Heart right ventricle (tissue), 16 donors: ENCODE measurements around the gene U2AF1L4. TPM values are rescaled to one million over a fixed set of nuclear protein-coding genes. Genes with fewer than 3 reads are reported as not detected.

Experiments
- ATAC-seq, 8 donors: fragments of 200-7000 bp; cut with Tn5 transposase; one replicate each; pipeline ENCODE4 v1.9.1; 2020; ENCODE audit warnings: mild to moderate bottlenecking in 8 of 8, moderate library complexity in 8 of 8, moderate number of reproducible peaks in 1 of 8
- DNase-seq, 2 donors: peaks; one replicate each; pipeline ENCODE4 v3.0.0-alpha.2; 2020
- H3K27ac ChIP-seq, 10 donors: fragments of 200-600 bp; sonication (generic) in 2 of 10; one replicate each; pipeline versions ENCODE4 v1.5.0 to v1.8.0; 2020 to 2022; ENCODE audit warnings: mild to moderate bottlenecking in 3 of 10
- H3K27me3 ChIP-seq, 7 donors: fragments of 200-600 bp; one replicate each; pipeline ENCODE4 v1.8.0; 2021 to 2022; ENCODE audit warnings: mild to moderate bottlenecking in 2 of 7
- H3K36me3 ChIP-seq, 9 donors: fragments of 200-600 bp; sonication (generic) in 1 of 9; one replicate each; pipeline versions ENCODE4 v1.5.0 to v1.8.0; 2020 to 2022; ENCODE audit warnings: mild to moderate bottlenecking in 2 of 9
- H3K4me1 ChIP-seq, 9 donors: fragments of 200-600 bp; sonication (generic) in 1 of 9; one replicate each; pipeline versions ENCODE4 v1.5.0 to v1.8.0; 2020 to 2022; ENCODE audit warnings: mild to moderate bottlenecking in 4 of 9
- H3K4me3 ChIP-seq, 10 donors: fragments of 200-600 bp; sonication (generic) in 2 of 10; one replicate each; pipeline versions ENCODE4 v1.5.0 to v1.8.0; 2020 to 2022; ENCODE audit warnings: mild to moderate bottlenecking in 7 of 10, moderate library complexity in 2 of 10
- H3K9me3 ChIP-seq, 11 donors: fragments of 200-600 bp in 10 of 11; sonication (generic) in 2 of 11; one replicate each; pipeline versions ENCODE4 v1.5.0 to v1.8.0; 2013 to 2022; ENCODE audit warnings: mild to moderate bottlenecking in 2 of 11, control low read depth in 1 of 11, moderate library complexity in 1 of 11
- CTCF ChIP-seq, 9 donors: fragments of 200-600 bp; sonication (generic) in 2 of 9; IDR thresholded peaks; one replicate each; pipeline versions ENCODE4 v1.5.0 to v1.8.0; 2021 to 2022; ENCODE audit warnings: antibody characterized with exemption in 9 of 9, mild to moderate bottlenecking in 5 of 9, moderate library complexity in 1 of 9
- WGBS, 2 donors: extraction: QIAGEN DNeasy Blood & Tissue Kit; methylation state at CpG; one replicate each; pipeline ENCODE4 v1.1.7; 2013; ENCODE audit warnings: inconsistent platforms in 1 of 2; 5-methylcytosine and 5-hydroxymethylcytosine counted together
- intact Hi-C, 10 donors: fragments of 100-400 bp; cut with DNase I; formaldehyde crosslinking; loops; one replicate each; pipeline versions ENCODE4 v1.11.1 to v1.14.2; 2022
- polyA plus RNA-seq, 2 donors: library from polyadenylated mRNA; stranded (reverse); fragments of 200-250 nt; gene quantifications; one replicate each; pipeline ENCODE4 v1.2.3, GENCODE V29; 2013
- total RNA-seq, 10 donors: library from RNA; stranded (reverse); fragmentation: NEBNext Ultra II Directional in 3 of 10; extraction: Animal tissue kit (Norgen Biotek cat#: 25700) in 3 of 10; gene quantifications; one replicate each; pipeline versions ENCODE4 v1.2.1 to v1.2.4, GENCODE V29; 2021 to 2023
- donor health status: Arrhythmogenic right ventricular cardiomyopathy.
- donor health status: ischemic (EF 13 %, LVEDD 7.1; RV severe dilation, severe dysfunction).
- donor health status: healthy with polysubstance abuse.
- donor health status: DM: no; HTN: yes; CAD: no.
- donor health status: DM: no; HTN: no; CAD: no.
- donor health status: ischemic (EF 25% LVEDD 6.9; RV normal size, moderate dysfunction).
- donor health status: ischemic (EF 25% LVEDD 5.7; RV mildly dilated, moderate dysfunction).
- donor health status: healthy.
- donor health status: DM: yes; HTN: yes; CAD: no.
- donor health status: Ischemic cardiomyopathy.
- donor health status: ischemic (EF 35%, LVEDD 5.7; RV mildly dilated, moderate dysfunction).
- donor health status: nonischemic (EF 11% LVEDD 7.7; RV severe dilation, severe dysfunction).
- donor health status: DM: yes; HTN: yes; CAD: no.
- donor health status: PGD.
- donor health status: ischemic (EF 29% LVEDD 5.4; RV normal size, mild dysfunction).
- donor health status: nonischemic (EF 23%, LVEDD 6.1; RV moderate dilation, normal function).

Gene U2AF1L4
- total and polyA plus RNA-seq, 12 donors = 11.5 to 57.7 (median 20.3) TPM

- intact Hi-C loops = no loop called here
- ATAC-seq (no peak), DNase-seq (no peak)
- Histone ChIP-seq H3K27ac (no peak overlapping the region), H3K4me3 (no peak overlapping the region), H3K9me3 (no peaks in the 10 kb centered on the region), H3K36me3 (peaks cover 0 to 43% (median 0%) of the 10 kb centered on the region in 9 donors), H3K4me1 (no peaks in the 10 kb centered on the region), H3K27me3 (no peaks in the 10 kb centered on the region)
- no peak for TF ChIP-seq CTCF (IDR thresholded peaks at IDR 0.05)
- 88 to 89% methylated on average over 10 of the region's 10 CpGs for WGBS, 2 donors
Measured at GRCh38 chr19:35785339-35785627, 40.1 kb upstream of the U2AF1L4 start.

- ATAC-seq = no peak
- DNase-seq = no peak
- Histone ChIP-seq H3K4me3 (no peak overlapping the region), H3K27ac (no peak overlapping the region), H3K4me1 (no peaks in the 10 kb centered on the region), H3K36me3 (peaks cover 0 to 49% (median 0%) of the 10 kb centered on the region in 9 donors), H3K9me3 (no peaks in the 10 kb centered on the region), H3K27me3 (no peaks in the 10 kb centered on the region)
- TF ChIP-seq CTCF (IDR thresholded peaks at IDR 0.05) = no peak
- WGBS, 2 donors = 81 to 84% methylated on average over 37 to 45 of the region's 45 CpGs
- intact Hi-C loops = no loop called here
Measured at GRCh38 chr19:35784503-35785338, 39.5 kb upstream of the U2AF1L4 start.

- no peak for TF ChIP-seq CTCF (IDR thresholded peaks at IDR 0.05)
- H3K9me3 ChIP-seq = no peaks in the 10 kb centered on the region
- intact Hi-C loops = no loop called here
- H3K36me3 ChIP-seq = peaks cover 0 to 58% (median 0%) of the 10 kb centered on the region in 9 donors
- no peak overlapping the region for H3K4me3 ChIP-seq
- H3K27ac ChIP-seq = no peak overlapping the region
- WGBS, 2 donors = 82 to 87% methylated on average over 27 to 28 of the region's 28 CpGs
- DNase-seq (no peak), ATAC-seq (no peak)
- no peaks in the 10 kb centered on the region for H3K4me1 ChIP-seq
- H3K27me3 ChIP-seq = no peaks in the 10 kb centered on the region
Measured at GRCh38 chr19:35783469-35784434, 38.5 kb upstream of the U2AF1L4 start.

- DNase-seq (no peak), ATAC-seq (no peak)
- H3K4me1 ChIP-seq = no peaks in the 10 kb centered on the region
- intact Hi-C loops = no loop called here
- 97 to 98% methylated on average over 12 of the region's 12 CpGs for WGBS, 2 donors
- H3K9me3 ChIP-seq = no peaks in the 10 kb centered on the region
- H3K4me3 ChIP-seq = no peak overlapping the region
- peaks cover 0 to 69% (median 0%) of the 10 kb centered on the region in 9 donors for H3K36me3 ChIP-seq
- TF ChIP-seq CTCF (IDR thresholded peaks at IDR 0.05) = no peak
- H3K27me3 ChIP-seq = no peaks in the 10 kb centered on the region
- H3K27ac ChIP-seq = no peak overlapping the region
Measured at GRCh38 chr19:35782589-35782988, 37.4 kb upstream of the U2AF1L4 start.
